GM12865 (cell line): Measurements from ENCODE around the gene NCCRP1.

Source experiments
- DNase-seq: peaks from one replicate; pipeline ENCODE4 v3.0.0; 2010; ENCODE audit warnings: low read depth
- H3K4me3 ChIP-seq: 2 replicates; pipeline ENCODE4 v1.5.1; 2011; ENCODE audit warnings: mild to moderate bottlenecking, low read depth, low read length, control low read depth
- CTCF ChIP-seq: IDR thresholded peaks from 2 replicates; pipeline ENCODE4 v1.5.1; 2011; ENCODE audit warnings: low read length, control low read depth, low read depth, inconsistent platforms; ENCODE audit not compliant: insufficient read depth; ENCODE audit errors: missing control alignments

The NCCRP1 gene

GRCh38 chr19:39182174-39182505, 14.6 kb upstream of the NCCRP1 start:
- TF ChIP-seq CTCF, result no peak
- no peak overlapping the region for H3K4me3 ChIP-seq
- DNase-seq, result no peak

GRCh38 chr19:39183104-39183503, 13.7 kb upstream of the NCCRP1 start:
- H3K4me3 ChIP-seq, result no peak overlapping the region
- TF ChIP-seq CTCF, result no peak
- DNase-seq, result no peak

DNA sequence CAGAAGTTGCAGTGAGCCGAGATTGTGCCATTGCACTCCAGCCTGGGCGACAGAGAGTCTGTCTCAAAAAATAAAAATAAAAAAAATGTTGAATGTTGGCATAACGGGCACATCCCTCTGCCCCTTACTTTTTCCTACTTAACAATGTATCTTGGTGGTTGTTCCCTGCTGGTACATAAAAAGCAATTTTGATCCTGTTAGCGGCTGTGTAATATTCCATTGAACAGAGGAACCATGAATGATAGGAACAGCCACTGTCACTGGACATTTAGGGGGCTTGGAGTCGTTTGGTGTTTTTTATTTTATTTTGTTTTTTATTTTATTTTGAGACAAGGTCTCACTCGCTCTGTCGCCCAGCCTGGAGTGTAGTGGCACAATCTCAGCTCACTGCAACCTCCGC, 10.4 kb upstream of the NCCRP1 start:
- DNase-seq, result no peak
- no peak overlapping the region for H3K4me3 ChIP-seq
- TF ChIP-seq CTCF, result no peak

GRCh38 chr19:39187552-39187943, 9.2 kb upstream of the NCCRP1 start:
- no peak for TF ChIP-seq CTCF
- DNase-seq, result no peak
- H3K4me3 ChIP-seq, result no peak overlapping the region

DNA sequence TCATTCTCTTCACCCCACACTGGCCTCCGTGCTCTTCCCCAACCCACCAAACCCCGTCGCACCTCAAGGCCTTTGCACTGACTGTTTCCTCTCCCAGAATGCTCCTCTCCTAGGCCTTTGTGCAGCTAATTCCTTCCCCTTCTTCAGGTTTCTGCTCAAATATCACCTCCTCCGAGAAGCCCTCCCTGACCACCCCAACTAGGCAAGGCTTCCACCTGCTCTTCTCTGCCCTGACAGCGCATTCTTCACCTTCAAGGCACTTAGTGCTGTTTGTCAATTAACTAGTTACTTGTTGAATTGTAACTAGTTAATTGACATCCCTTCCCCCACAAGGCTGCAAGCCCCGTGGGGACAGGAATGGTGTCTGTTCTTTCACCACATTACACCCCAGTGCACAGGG, 7.8 kb upstream of the NCCRP1 start:
- DNase-seq, result no peak
- H3K4me3 ChIP-seq, result no peak overlapping the region
- no peak for TF ChIP-seq CTCF

- no peak overlapping the region for H3K4me3 ChIP-seq
- no peak for TF ChIP-seq CTCF
Measured at GRCh38 chr19:39190768-39191167, 6.0 kb upstream of the NCCRP1 start.

GRCh38 chr19:39192846-39193245, 3.9 kb upstream of the NCCRP1 start:
- no peak for DNase-seq

More at GRCh38 chr19:39190768-39191167, 6.0 kb upstream of the NCCRP1 start:
- DNase-seq, result no peak

More at GRCh38 chr19:39192846-39193245, 3.9 kb upstream of the NCCRP1 start:
- no peak overlapping the region for H3K4me3 ChIP-seq
- no peak for TF ChIP-seq CTCF
